ENCODE measurements around the gene PBX1. TPM values are rescaled to one million over a fixed set of nuclear protein-coding genes. Genes with fewer than 3 reads are reported as not detected.

PBX1 gene
- 91.5 TPM for total RNA-seq
- polyA plus RNA-seq (ENCODE audit: insufficient read depth, low read depth, low replicate concordance) = 14.9 TPM
- long read RNA-seq, donor 1, full-length matches to known transcripts = 15 of 33 reads
- long read RNA-seq, donor 1, partial matches to known transcripts = 18 of 33 reads
- long read RNA-seq, donor 1, other reads (novel, unspliced or antisense) = 0 of 33 reads
- long read RNA-seq, donor 2, full-length matches to known transcripts = 23 of 117 reads
- long read RNA-seq, donor 2, partial matches to known transcripts = 94 of 117 reads
- long read RNA-seq, donor 2, other reads (novel, unspliced or antisense) = 0 of 117 reads
- long read RNA-seq, donor 3, full-length matches to known transcripts = 29 of 77 reads
- long read RNA-seq, donor 3, partial matches to known transcripts = 48 of 77 reads
- long read RNA-seq, donor 3, other reads (novel, unspliced or antisense) = 0 of 77 reads
- long read RNA-seq, donor 4, full-length matches to known transcripts = 34 of 72 reads
- long read RNA-seq, donor 4, partial matches to known transcripts = 38 of 72 reads
- long read RNA-seq, donor 4, other reads (novel, unspliced or antisense) = 0 of 72 reads
- long read RNA-seq, donor 5, full-length matches to known transcripts = 1 of 1 reads
- long read RNA-seq, donor 5, partial matches to known transcripts = 0 of 1 reads
- long read RNA-seq, donor 5, other reads (novel, unspliced or antisense) = 0 of 1 reads
- long read RNA-seq, donor 6, full-length matches to known transcripts = 7 of 17 reads
- long read RNA-seq, donor 6, partial matches to known transcripts = 10 of 17 reads
- long read RNA-seq, donor 6, other reads (novel, unspliced or antisense) = 0 of 17 reads
- long read RNA-seq, donor 7, full-length matches to known transcripts = 7 of 32 reads
- long read RNA-seq, donor 7, partial matches to known transcripts = 7 of 32 reads
- long read RNA-seq, donor 7, other reads (novel, unspliced or antisense) = 18 of 32 reads
- long read RNA-seq, donor 8, full-length matches to known transcripts = 19 of 44 reads
- long read RNA-seq, donor 8, partial matches to known transcripts = 25 of 44 reads
- long read RNA-seq, donor 8, other reads (novel, unspliced or antisense) = 0 of 44 reads
- long read RNA-seq, donor 9, full-length matches to known transcripts = 17 of 58 reads
- long read RNA-seq, donor 9, partial matches to known transcripts = 41 of 58 reads
- long read RNA-seq, donor 9, other reads (novel, unspliced or antisense) = 0 of 58 reads
- long read RNA-seq, donor 10, full-length matches to known transcripts = 37 of 94 reads
- long read RNA-seq, donor 10, partial matches to known transcripts = 57 of 94 reads
- long read RNA-seq, donor 10, other reads (novel, unspliced or antisense) = 0 of 94 reads

- Histone ChIP-seq H3K9me3 (ENCODE audit: control insufficient read depth in 2 of 3, insufficient read depth in 1 of 3, low read length in 3 of 3) (no peaks in the 10 kb centered on the region), H3K36me3 (ENCODE audit: control insufficient read depth in 2 of 3, insufficient read depth in 3 of 3, low read length in 3 of 3) (no peaks in the 10 kb centered on the region), H3K27me3 (ENCODE audit: control insufficient read depth, insufficient read depth, low read length) (no peaks in the 10 kb centered on the region), H3K9ac (ENCODE audit: low read length in 3 of 3) (peak within 1 kb of the TSS; percentile 77 to 95 (median 85)), H3K4me3 (ENCODE audit: low read length in 3 of 3) (peak within 1 kb of the TSS; percentile 77 to 93 (median 86)), H3K4me1 (ENCODE audit: control insufficient read depth in 2 of 3, insufficient read depth in 2 of 3, low read depth in 1 of 3, low read length in 3 of 3) (peaks cover 0 to 8% (median 3%) of the 10 kb centered on the region in 3 donors), H3K27ac (ENCODE audit: low read depth in 2 of 2, low read length in 2 of 2) (peak within 1 kb of the TSS; percentile 68 to 89)
- FAIRE-seq (peak; percentile 98), DNase-seq (peak; percentile 99 to 100 (median 99))
- intact Hi-C loops (cut with DNase I) = no loop called here
- no peak for TF ChIP-seq CTCF (IDR thresholded peaks at IDR 0.05; ENCODE audit: borderline replicate concordance, extremely low read depth, insufficient read depth)
Measured at GRCh38 chr1:164558461-164559341, at the start of gene PBX1. Gene PBX1 (plus strand): TSS chr1:164559184.

DNA sequence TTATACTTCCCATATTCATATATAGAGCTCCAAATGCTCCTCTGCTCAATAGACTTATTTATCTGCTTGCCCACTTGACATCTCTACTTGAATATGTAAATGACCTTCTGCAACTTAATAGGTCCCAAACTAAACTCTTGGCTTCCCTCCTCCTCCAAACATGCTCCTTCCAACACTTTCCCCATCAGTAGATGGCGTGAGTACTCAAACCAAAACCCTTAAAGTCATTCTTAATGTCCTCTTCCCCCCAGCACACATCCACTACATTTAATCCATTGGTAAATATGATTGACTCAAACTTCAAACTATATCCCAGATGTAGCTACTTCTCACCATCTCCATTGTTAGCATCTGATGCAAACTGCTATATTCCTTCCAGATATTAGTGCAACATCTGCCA, 48.5 kb upstream of the PBX1 start:
- H3K4me1 ChIP-seq (ENCODE audit: control insufficient read depth in 2 of 3, insufficient read depth in 2 of 3, low read depth in 1 of 3, low read length in 3 of 3) = no peaks in the 10 kb centered on the region
- H3K36me3 ChIP-seq (ENCODE audit: control insufficient read depth in 2 of 3, insufficient read depth in 3 of 3, low read length in 3 of 3) = no peaks in the 10 kb centered on the region
- no peak overlapping the region for H3K27ac ChIP-seq (ENCODE audit: low read depth in 2 of 2, low read length in 2 of 2)
- no peaks in the 10 kb centered on the region for H3K27me3 ChIP-seq (ENCODE audit: control insufficient read depth, insufficient read depth, low read length)
- DNase-seq (no peak), FAIRE-seq (no peak)
- no peak for TF ChIP-seq CTCF (IDR thresholded peaks at IDR 0.05; ENCODE audit: borderline replicate concordance, extremely low read depth, insufficient read depth)
- intact Hi-C loops (cut with DNase I) = no loop called here
- no peaks in the 10 kb centered on the region for H3K9me3 ChIP-seq (ENCODE audit: control insufficient read depth in 2 of 3, insufficient read depth in 1 of 3, low read length in 3 of 3)
- H3K9ac ChIP-seq (ENCODE audit: low read length in 3 of 3) = no peak overlapping the region
- no peak overlapping the region for H3K4me3 ChIP-seq (ENCODE audit: low read length in 3 of 3)

Data from kidney (tissue), 22 donors.